HepG2 (cell line): ENCODE measurements around the gene LPCAT4. TPM values are rescaled to one million over a fixed set of nuclear protein-coding genes. Genes with fewer than 3 reads are reported as not detected.
A peak's percentile ranks its signal among the peaks of the same experiment; 100 is the strongest.

Experiments used
- AKNA ChIP-seq: sonication (generic); formaldehyde crosslinking; IDR thresholded peaks from 2 replicates; pipeline ENCODE4 v1.4.0; 2020; ENCODE audit warnings: missing genetic modification reagents, borderline replicate concordance
- GATA4 ChIP-seq: sonication (generic); IDR thresholded peaks from 2 replicates; pipeline ENCODE4 v1.6.1; 2016; ENCODE audit warnings: antibody characterized with exemption, low read depth, borderline replicate concordance
- GPN1 ChIP-seq: sonication (generic); formaldehyde crosslinking; IDR thresholded peaks from 2 replicates; pipeline ENCODE4 v1.5.1; 2020; ENCODE audit warnings: missing genetic modification reagents, borderline replicate concordance
- ISL2 ChIP-seq: sonication (generic); formaldehyde crosslinking; IDR thresholded peaks from 2 replicates; pipeline ENCODE4 v1.5.0; 2020; ENCODE audit warnings: missing genetic modification reagents
- KAT8 ChIP-seq: IDR thresholded peaks from 2 replicates; pipeline ENCODE4 v1.6.1; 2016; ENCODE audit warnings: missing genetic modification reagents, missing compliant biosample characterization
- MTERF4 ChIP-seq: sonication (generic); formaldehyde crosslinking; IDR thresholded peaks from 2 replicates; pipeline ENCODE4 v1.8.0; 2023; ENCODE audit warnings: mild to moderate bottlenecking, missing genetic modification reagents
- MYNN ChIP-seq: sonication (generic); formaldehyde crosslinking; IDR thresholded peaks from 2 replicates; pipeline ENCODE4 v1.4.0; 2020; ENCODE audit warnings: mild to moderate bottlenecking, low read depth, missing genetic modification reagents
- NFE2L1 ChIP-seq: sonication (generic); formaldehyde crosslinking; IDR thresholded peaks from 2 replicates; pipeline ENCODE4 v1.4.0; 2020; ENCODE audit warnings: missing genetic modification reagents, mild to moderate bottlenecking, borderline replicate concordance
- SCMH1 ChIP-seq: sonication (generic); formaldehyde crosslinking; IDR thresholded peaks from 2 replicates; pipeline ENCODE4 v1.9.0; 2021; ENCODE audit warnings: missing genetic modification reagents, mild to moderate bottlenecking, borderline replicate concordance
- TOE1 ChIP-seq: sonication (generic); formaldehyde crosslinking; IDR thresholded peaks from 2 replicates; pipeline ENCODE4 v1.4.0; 2020; ENCODE audit warnings: mild to moderate bottlenecking, missing genetic modification reagents
- ZKSCAN8 ChIP-seq: IDR thresholded peaks from 2 replicates; pipeline ENCODE4 v1.6.1; 2016; ENCODE audit warnings: borderline replicate concordance, missing genetic modification reagents, missing compliant biosample characterization
- ZMAT5 ChIP-seq: sonication (generic); formaldehyde crosslinking; IDR thresholded peaks from 2 replicates; pipeline ENCODE4 v1.5.0; 2020; ENCODE audit warnings: mild to moderate bottlenecking, low read depth, missing genetic modification reagents, borderline replicate concordance
- ZNF180 ChIP-seq: sonication (generic); formaldehyde crosslinking; IDR thresholded peaks from 2 replicates; pipeline ENCODE4 v1.4.0; 2020; ENCODE audit warnings: low read depth, missing genetic modification reagents, borderline replicate concordance
- ZNF30 ChIP-seq: sonication (generic); formaldehyde crosslinking; IDR thresholded peaks from 2 replicates; pipeline ENCODE4 v1.5.0; 2020; ENCODE audit warnings: mild to moderate bottlenecking, missing genetic modification reagents
- ZNF337 ChIP-seq: sonication (generic); formaldehyde crosslinking; IDR thresholded peaks from 2 replicates; pipeline ENCODE4 v1.5.1; 2020; ENCODE audit warnings: missing genetic modification reagents, low read depth, mild to moderate bottlenecking, borderline replicate concordance
- ZNF674 ChIP-seq: sonication (generic); formaldehyde crosslinking; IDR thresholded peaks from 2 replicates; pipeline ENCODE4 v1.5.0; 2020; ENCODE audit warnings: low read depth, mild to moderate bottlenecking, missing genetic modification reagents
- ZNF83 ChIP-seq: sonication (generic); formaldehyde crosslinking; IDR thresholded peaks from 2 replicates; pipeline ENCODE4 v1.4.0; 2020; ENCODE audit warnings: missing genetic modification reagents, mild to moderate bottlenecking, borderline replicate concordance
- ZNF891 ChIP-seq: sonication (generic); formaldehyde crosslinking; IDR thresholded peaks from 2 replicates; pipeline ENCODE4 v1.5.0; 2020; ENCODE audit warnings: mild to moderate bottlenecking, missing genetic modification reagents
- ZUFSP ChIP-seq: sonication (generic); formaldehyde crosslinking; IDR thresholded peaks from 2 replicates; pipeline ENCODE4 v1.9.0; 2021; ENCODE audit warnings: missing genetic modification reagents, mild to moderate bottlenecking, borderline replicate concordance
- polyA plus RNA-seq, 8 experiments: library from polyadenylated mRNA; depleted of rRNA in 3 of 8; stranded (reverse) in 7 of 8; unstranded in 1 of 8; fragments of >200 nt; fragmentation: Illumina TruSeq in 4 of 8; extraction: Trizol in 4 of 8; gene quantifications; 2 replicates each; pipeline versions ENCODE4 v1.2.1 to v1.2.3, GENCODE V29; 2011 to 2016; ENCODE audit warnings: low read depth in 4 of 8, missing spikeins in 1 of 8, mixed read lengths in 1 of 8; ENCODE audit not compliant: insufficient read depth in 1 of 8
- total RNA-seq, 5 experiments: library from RNA; depleted of rRNA; stranded (reverse); fragments of >200 nt; fragmentation: Illumina TruSeq; extraction: Trizol; gene quantifications; 2 replicates each; pipeline ENCODE4 v1.2.3, GENCODE V29; 2016; ENCODE audit warnings: low read depth in 1 of 5

The LPCAT4 gene
- total and polyA plus RNA-seq, 2 of the 13 experiments (the other 11 are each of a cell fraction or from before 2014, with no cell fraction given), result 8.1 to 57.1 TPM

GRCh38 chr15:34342737-34343575 lies 24.0 kb downstream of the LPCAT4 start, which contains the start of the genes NOP10 and NUTM1 (continued):
- TF ChIP-seq ZNF674 (CRISPR knock-in tag) (no peak), GPN1 (CRISPR knock-in tag) (no peak), MYNN (CRISPR knock-in tag) (no peak), ZUFSP (CRISPR knock-in tag) (no peak), KAT8 (CRISPR knock-in tag) (peak; percentile 93), ZNF30 (no peak), TOE1 (CRISPR knock-in tag) (no peak), ZNF83 (no peak), ZNF891 (CRISPR knock-in tag) (no peak), ISL2 (CRISPR knock-in tag) (peak; percentile 41; the same call in 1 of the 2 replicates), GATA4 (peak; percentile 29; the same call in 1 of the 2 replicates), AKNA (CRISPR knock-in tag) (no peak), MTERF4 (CRISPR knock-in tag) (no peak), ZKSCAN8 (CRISPR knock-in tag) (no peak; the same call in 1 of the 2 replicates), ZMAT5 (CRISPR knock-in tag) (no peak), NFE2L1 (CRISPR knock-in tag) (no peak), SCMH1 (CRISPR knock-in tag) (no peak), ZNF337 (CRISPR knock-in tag) (peak; percentile 71; the same call in 1 of the 2 replicates), ZNF180 (no peak)
